H9 (cell line): ENCODE results near the gene GAK. TPM values are rescaled to one million over a fixed set of nuclear protein-coding genes. Genes with fewer than 3 reads are reported as not detected.

Experiments
- DNase-seq: peaks from one replicate; pipeline ENCODE4 v3.0.0-alpha.2; 2017
- H2AFZ ChIP-seq: one replicate; pipeline ENCODE4 v1.6.1; 2013; ENCODE audit warnings: mild to moderate bottlenecking, low read length, control low read depth, moderate library complexity
- H2AK5ac ChIP-seq: 2 replicates; pipeline ENCODE4 v1.6.1; 2013; ENCODE audit warnings: low read length, control low read depth, mixed read lengths; ENCODE audit not compliant: insufficient read length
- H2BK120ac ChIP-seq: one replicate; pipeline ENCODE4 v1.6.1; 2013; ENCODE audit warnings: low read depth, mild to moderate bottlenecking, low read length, control low read depth, inconsistent platforms; ENCODE audit not compliant: poor library complexity, severe bottlenecking
- H2BK12ac ChIP-seq: 2 replicates; pipeline ENCODE4 v1.6.1; 2013; ENCODE audit warnings: low read length, control low read depth, mixed read lengths, low read depth; ENCODE audit not compliant: insufficient read length
- H2BK15ac ChIP-seq: 2 replicates; pipeline ENCODE4 v1.6.1; 2013; ENCODE audit warnings: low read depth, low read length, control low read depth
- H2BK20ac ChIP-seq: one replicate; pipeline ENCODE4 v1.6.1; 2013; ENCODE audit warnings: low read depth, mild to moderate bottlenecking, low read length, control low read depth, inconsistent platforms; ENCODE audit not compliant: poor library complexity, severe bottlenecking
- H2BK5ac ChIP-seq: 2 replicates; pipeline ENCODE4 v1.6.1; 2013; ENCODE audit warnings: low read length, control low read depth, mixed read lengths; ENCODE audit not compliant: insufficient read length
- H3K14ac ChIP-seq: 2 replicates; pipeline ENCODE4 v1.6.1; 2013; ENCODE audit warnings: low read length, control low read depth; ENCODE audit not compliant: insufficient read depth
- H3K18ac ChIP-seq: 2 replicates; pipeline ENCODE4 v1.6.1; 2013; ENCODE audit warnings: low read depth, mild to moderate bottlenecking, mixed read lengths, low read length, control low read depth; ENCODE audit not compliant: insufficient read length
- H3K23ac ChIP-seq: 2 replicates; pipeline ENCODE4 v1.6.1; 2013; ENCODE audit warnings: low read length, control low read depth, mixed read lengths, low read depth; ENCODE audit not compliant: insufficient read length
- H3K23me2 ChIP-seq: 2 replicates; pipeline ENCODE4 v1.6.1; 2013; ENCODE audit warnings: low read depth, mild to moderate bottlenecking, mixed read lengths, low read length, control low read depth; ENCODE audit not compliant: insufficient read length, poor library complexity, severe bottlenecking
- H3K27ac ChIP-seq: 2 replicates; pipeline ENCODE4 v1.5.1; 2013; ENCODE audit warnings: low read length, control low read depth, mixed read lengths, low read depth; ENCODE audit not compliant: insufficient read length
- H3K27me3 ChIP-seq: 2 replicates; pipeline ENCODE4 v1.6.1; 2013; ENCODE audit warnings: low read length, control low read depth, inconsistent platforms; ENCODE audit not compliant: insufficient read depth
- H3K4ac ChIP-seq: 2 replicates; pipeline ENCODE4 v1.6.1; 2013; ENCODE audit warnings: low read depth, mild to moderate bottlenecking, control low read depth, inconsistent platforms, low read length, moderate library complexity
- H3K4me1 ChIP-seq: 2 replicates; pipeline ENCODE4 v1.6.1; 2013; ENCODE audit warnings: low read length, control low read depth, inconsistent platforms; ENCODE audit not compliant: insufficient read depth
- H3K4me2 ChIP-seq: 2 replicates; pipeline ENCODE4 v1.6.1; 2013; ENCODE audit warnings: low read length, control low read depth, mixed read lengths; ENCODE audit not compliant: insufficient read length, insufficient read depth
- H3K56ac ChIP-seq: 2 replicates; pipeline ENCODE4 v1.6.1; 2013; ENCODE audit warnings: low read depth, mild to moderate bottlenecking, mixed read lengths, low read length, control low read depth; ENCODE audit not compliant: insufficient read length
- H3K79me1 ChIP-seq: 2 replicates; pipeline ENCODE4 v1.6.1; 2013; ENCODE audit warnings: low read depth, mild to moderate bottlenecking, moderate library complexity, low read length, control low read depth, inconsistent platforms; ENCODE audit not compliant: insufficient read depth, poor library complexity, severe bottlenecking
- H3K79me2 ChIP-seq: 2 replicates; pipeline ENCODE4 v1.6.1; 2013; ENCODE audit warnings: low read length, control low read depth, inconsistent platforms; ENCODE audit not compliant: insufficient read depth
- H3K9ac ChIP-seq: 2 replicates; pipeline ENCODE4 v1.6.1; 2013; ENCODE audit warnings: low read length, control low read depth, mixed read lengths; ENCODE audit not compliant: insufficient read length; ENCODE audit errors: extremely low read depth
- H3K9me3 ChIP-seq: one replicate; pipeline ENCODE4 v1.6.1; 2013; ENCODE audit warnings: low read depth, low read length, inconsistent platforms; ENCODE audit not compliant: control insufficient read depth
- H3T11ph ChIP-seq: one replicate; pipeline ENCODE4 v1.6.1; 2013; ENCODE audit warnings: mild to moderate bottlenecking, low read length, control low read depth, inconsistent platforms
- H4K20me1 ChIP-seq: one replicate; pipeline ENCODE4 v1.6.1; 2013; ENCODE audit not compliant: control insufficient read depth, insufficient read length, insufficient read depth
- H4K5ac ChIP-seq: 2 replicates; pipeline ENCODE4 v1.6.1; 2013; ENCODE audit warnings: low read depth, mild to moderate bottlenecking, mixed read lengths, low read length, control low read depth; ENCODE audit not compliant: insufficient read length
- H4K8ac ChIP-seq: replicated peaks from 2 replicates; pipeline ENCODE4 v1.6.1; 2013; ENCODE audit warnings: low read length, control low read depth, mixed read lengths, low read depth; ENCODE audit not compliant: insufficient read length
- H4K91ac ChIP-seq: 2 replicates; pipeline ENCODE4 v1.6.1; 2013; ENCODE audit warnings: low read depth, mild to moderate bottlenecking, moderate library complexity, mixed read lengths, low read length, control low read depth; ENCODE audit not compliant: insufficient read length
- H3K27ac Mint-ChIP-seq, 3 experiments: 2 replicates in 2 of 3; 3 replicates in 1 of 3; pipeline ENCODE4 v1.8.0; 2020 to 2021; ENCODE audit warnings: mixed read lengths in 3 of 3, mild to moderate bottlenecking in 1 of 3, moderate library complexity in 1 of 3
- H3K27me3 Mint-ChIP-seq: 2 replicates; pipeline ENCODE4 v1.8.0; 2021; ENCODE audit warnings: low read depth, mild to moderate bottlenecking, moderate library complexity, mixed read lengths
- H3K36me3 Mint-ChIP-seq, 3 experiments: 2 replicates in 2 of 3; 3 replicates in 1 of 3; pipeline ENCODE4 v1.8.0; 2020 to 2021; ENCODE audit warnings: low read depth in 3 of 3, mixed read lengths in 3 of 3; ENCODE audit not compliant: insufficient read depth in 1 of 3
- H3K4me1 Mint-ChIP-seq, 2 experiments: 2 replicates each; pipeline ENCODE4 v1.8.0; 2020; ENCODE audit warnings: mixed read lengths in 2 of 2
- H3K4me3 Mint-ChIP-seq, 2 experiments: 2 replicates in 1 of 2; 3 replicates in 1 of 2; pipeline ENCODE4 v1.8.0; 2020 to 2021; ENCODE audit warnings: mild to moderate bottlenecking in 2 of 2, mixed read lengths in 2 of 2, moderate library complexity in 1 of 2
- H3K9me3 Mint-ChIP-seq, 2 experiments: 2 replicates in 1 of 2; 3 replicates in 1 of 2; pipeline ENCODE4 v1.8.0; 2020; ENCODE audit warnings: mild to moderate bottlenecking in 2 of 2, mixed read lengths in 2 of 2, moderate library complexity in 1 of 2
- CTCF ChIP-seq: fragments of 200-600 bp; sonication (generic); conservative IDR thresholded peaks from 3 replicates; pipeline ENCODE4 v1.8.0; 2021; ENCODE audit warnings: antibody characterized with exemption, mild to moderate bottlenecking
- WGBS: extraction: QIAGEN DNeasy Blood & Tissue Kit; methylation state at CpG from one replicate; pipeline ENCODE4 v1.1.7; 2013; ENCODE audit warnings: missing lambda C conversion rate, low lambda C conversion rate, mixed read lengths; ENCODE audit not compliant: insufficient read length; ENCODE audit errors: extremely low coverage; 5-methylcytosine and 5-hydroxymethylcytosine counted together
- total RNA-seq: library from RNA; stranded (reverse); gene quantifications from 2 replicates; pipeline ENCODE4 v1.2.1, GENCODE V29; 2021

The GAK gene
- total RNA-seq, 1 experiment from 2014 or later, result 80.7 TPM

DNA sequence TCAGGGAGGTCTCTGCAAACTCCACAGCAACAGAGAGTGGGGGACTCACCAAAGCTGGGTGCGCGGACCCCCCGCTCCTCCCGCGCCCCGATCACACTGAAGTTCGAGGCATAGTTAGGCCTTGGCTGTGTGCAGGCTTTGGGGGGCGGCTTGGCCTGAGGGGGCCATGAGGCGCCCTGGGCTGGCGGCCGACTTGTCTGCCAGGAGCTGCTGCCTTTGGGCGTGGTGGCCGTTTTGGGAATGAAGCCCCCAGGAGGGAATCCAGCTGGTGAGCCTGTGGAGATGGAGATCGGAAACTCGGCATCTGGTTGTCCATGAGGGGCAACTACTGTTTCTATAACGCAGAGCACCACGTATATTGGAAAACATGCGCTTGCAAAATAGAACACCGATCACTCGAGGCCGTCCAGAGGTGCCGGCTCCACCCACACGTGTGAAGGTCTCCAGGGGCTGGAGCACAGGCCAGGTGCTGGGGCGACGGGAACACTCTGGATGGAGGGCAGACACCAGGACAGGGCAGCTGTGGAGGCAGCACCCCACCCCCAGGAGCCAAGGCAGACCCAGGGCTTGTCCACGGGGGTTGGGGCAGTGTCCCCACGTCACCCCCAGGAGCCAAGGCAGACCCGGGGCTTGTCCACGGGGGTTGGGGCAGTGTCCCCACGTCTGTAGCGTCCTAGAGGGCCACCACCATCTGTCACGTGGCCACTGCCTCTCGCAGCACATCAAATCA lies 80.2 kb downstream of the GAK start:
- Histone ChIP-seq H2BK15ac (no peak overlapping the region), H4K5ac (no peak overlapping the region), H2BK5ac (no peak overlapping the region), H3K14ac (no peak overlapping the region; the same call in 1 of the 2 replicates), H2AK5ac (no peak overlapping the region), H3T11ph (no peak overlapping the region), H3K23me2 (no peaks in the 10 kb centered on the region), H3K4me1 (no peaks in the 10 kb centered on the region), H3K27ac (no peak overlapping the region), H4K20me1 (no peaks in the 10 kb centered on the region), H2AFZ (no peak overlapping the region), H2BK20ac (no peak overlapping the region), H2BK12ac (no peak overlapping the region), H3K9ac (no peak overlapping the region), H3K18ac (no peak overlapping the region), H3K56ac (no peak overlapping the region), H3K79me1 (no peaks in the 10 kb centered on the region), H3K79me2 (no peaks in the 10 kb centered on the region), H3K23ac (no peak overlapping the region), H2BK120ac (no peak overlapping the region), H4K91ac (no peak overlapping the region), H3K4me2 (no peak overlapping the region), H3K9me3 (no peaks in the 10 kb centered on the region), H3K27me3 (no peaks in the 10 kb centered on the region), H4K8ac (no peak overlapping the region), H3K4ac (no peak overlapping the region)
- DNase-seq, result no peak
- no peaks in the 10 kb centered on the region for H3K4me1 Mint-ChIP-seq
- WGBS, result no CpG with 5 or more reads among the region's 33 CpGs
- no peak overlapping the region for H3K27ac Mint-ChIP-seq
- H3K4me3 Mint-ChIP-seq, result no peak overlapping the region
- no peaks in the 10 kb centered on the region for H3K27me3 Mint-ChIP-seq
- H3K36me3 Mint-ChIP-seq, result peaks cover 15 to 46% (median 17%) of the 10 kb centered on the region in 3 experiments; a peak in 6 of 7 replicates
- H3K9me3 Mint-ChIP-seq, result peaks cover 0 to 6% of the 10 kb centered on the region in 2 experiments; a peak in 1 of 5 replicates
- no peak for TF ChIP-seq CTCF
